Liver (tissue), 3 donors: Measurements from ENCODE around the gene CUEDC1.

ENCODE experiments used
- EGR1 ChIP-seq, 2 donors: IDR thresholded peaks; 2 replicates each; pipeline ENCODE4 v1.6.1; 2016 to 2018; ENCODE audit warnings: antibody characterized with exemption in 2 of 2, low read depth in 2 of 2
- GABPA ChIP-seq, 2 donors: IDR thresholded peaks in 1 of 2; conservative IDR thresholded peaks in 1 of 2; 2 replicates each; pipeline ENCODE4 v1.6.1; 2016; ENCODE audit warnings: antibody characterized with exemption in 2 of 2, mild to moderate bottlenecking in 1 of 2, moderate library complexity in 1 of 2
- MAX ChIP-seq: IDR thresholded peaks from 2 replicates; pipeline ENCODE4 v1.6.1; 2016; ENCODE audit warnings: antibody characterized with exemption
- RAD21 ChIP-seq, 2 donors: IDR thresholded peaks; 2 replicates each; pipeline ENCODE4 v1.6.1; 2016; ENCODE audit warnings: antibody characterized with exemption in 2 of 2, mild to moderate bottlenecking in 2 of 2
- RXRA ChIP-seq, 2 donors: IDR thresholded peaks; 2 replicates each; pipeline ENCODE4 v1.6.1; 2017 to 2018; ENCODE audit warnings: antibody characterized with exemption in 2 of 2, mild to moderate bottlenecking in 1 of 2
- SP1 ChIP-seq: IDR thresholded peaks from 2 replicates; pipeline ENCODE4 v1.6.1; 2018; ENCODE audit warnings: antibody characterized with exemption, mild to moderate bottlenecking
- YY1 ChIP-seq: IDR thresholded peaks from 2 replicates; pipeline ENCODE4 v1.6.1; 2016; ENCODE audit warnings: antibody characterized with exemption, mild to moderate bottlenecking
- ZBTB33 ChIP-seq: IDR thresholded peaks from 2 replicates; pipeline ENCODE4 v1.6.1; 2016; ENCODE audit warnings: antibody characterized with exemption
- TF ChIP-seq, protein P1 (sequence below): fragments of 150-350 bp; IDR thresholded peaks from 2 replicates; pipeline ENCODE4 v1.5.1; 2017; ENCODE audit warnings: improper control_type of control experiment, low read depth, low read length; ENCODE audit not compliant: missing input control
- donor health status: healthy.
- donor health status: healthy.

- TF ChIP-seq, protein P1, sequence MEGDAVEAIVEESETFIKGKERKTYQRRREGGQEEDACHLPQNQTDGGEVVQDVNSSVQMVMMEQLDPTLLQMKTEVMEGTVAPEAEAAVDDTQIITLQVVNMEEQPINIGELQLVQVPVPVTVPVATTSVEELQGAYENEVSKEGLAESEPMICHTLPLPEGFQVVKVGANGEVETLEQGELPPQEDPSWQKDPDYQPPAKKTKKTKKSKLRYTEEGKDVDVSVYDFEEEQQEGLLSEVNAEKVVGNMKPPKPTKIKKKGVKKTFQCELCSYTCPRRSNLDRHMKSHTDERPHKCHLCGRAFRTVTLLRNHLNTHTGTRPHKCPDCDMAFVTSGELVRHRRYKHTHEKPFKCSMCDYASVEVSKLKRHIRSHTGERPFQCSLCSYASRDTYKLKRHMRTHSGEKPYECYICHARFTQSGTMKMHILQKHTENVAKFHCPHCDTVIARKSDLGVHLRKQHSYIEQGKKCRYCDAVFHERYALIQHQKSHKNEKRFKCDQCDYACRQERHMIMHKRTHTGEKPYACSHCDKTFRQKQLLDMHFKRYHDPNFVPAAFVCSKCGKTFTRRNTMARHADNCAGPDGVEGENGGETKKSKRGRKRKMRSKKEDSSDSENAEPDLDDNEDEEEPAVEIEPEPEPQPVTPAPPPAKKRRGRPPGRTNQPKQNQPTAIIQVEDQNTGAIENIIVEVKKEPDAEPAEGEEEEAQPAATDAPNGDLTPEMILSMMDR = no peak
- no peak for TF ChIP-seq EGR1 (IDR thresholded peaks at IDR 0.05; ENCODE audit: low read depth in 2 of 2)
- no peak for TF ChIP-seq RAD21 (IDR thresholded peaks at IDR 0.05)
- no peak for TF ChIP-seq YY1
- TF ChIP-seq RXRA (IDR thresholded peaks at IDR 0.05) = no peak
- TF ChIP-seq GABPA (IDR thresholded peaks at IDR 0.05 in 1 of 2, conservative IDR thresholded peaks at IDR 0.05 in 1 of 2) = no peak
- TF ChIP-seq MAX = no peak
- no peak for TF ChIP-seq ZBTB33
- no peak for TF ChIP-seq SP1
Measured at GRCh38 chr17:57984936-57985674, 29.9 kb upstream of the CUEDC1 start.
